IPS-18a (cell line): Measurements from ENCODE around the gene CSRP1.
"Not testable (repeated sequence)": the region's sequence is repeated elsewhere in the genome, so short reads cannot be mapped to it uniquely, and the experiment has no call there.

ENCODE experiments used
- H3K27ac ChIP-seq: one replicate; pipeline ENCODE4 v1.5.1; 2013; ENCODE audit warnings: low read length
- H3K27me3 ChIP-seq: one replicate; pipeline ENCODE4 v1.6.1; 2013; ENCODE audit warnings: mild to moderate bottlenecking, low read length; ENCODE audit not compliant: control insufficient read depth, insufficient read depth
- H3K36me3 ChIP-seq: one replicate; pipeline ENCODE4 v1.6.1; 2013; ENCODE audit warnings: low read depth, low read length; ENCODE audit not compliant: control insufficient read depth
- H3K4me1 ChIP-seq: one replicate; pipeline ENCODE4 v1.6.1; 2013; ENCODE audit warnings: low read depth, low read length; ENCODE audit not compliant: control insufficient read depth
- H3K4me3 ChIP-seq: one replicate; pipeline ENCODE4 v1.5.1; 2013; ENCODE audit warnings: low read length
- H3K9ac ChIP-seq: one replicate; pipeline ENCODE4 v1.6.1; 2013; ENCODE audit warnings: mild to moderate bottlenecking, low read length, moderate library complexity
- H3K9me3 ChIP-seq: one replicate; pipeline ENCODE4 v1.6.1; 2013; ENCODE audit warnings: low read depth, low read length; ENCODE audit not compliant: control insufficient read depth

CSRP1 gene

GRCh38 chr1:201479201-201479730, 27.7 kb downstream of the CSRP1 start:
- H3K36me3 ChIP-seq: no peaks in the 10 kb centered on the region
- no peaks in the 10 kb centered on the region for H3K9me3 ChIP-seq
- H3K27ac ChIP-seq: no peak overlapping the region
- H3K27me3 ChIP-seq: peaks cover 19% of the 10 kb centered on the region
- H3K4me3 ChIP-seq: no peak overlapping the region
- peaks cover 6% of the 10 kb centered on the region for H3K4me1 ChIP-seq
- no peak overlapping the region for H3K9ac ChIP-seq

- peaks cover 19% of the 10 kb centered on the region for H3K27me3 ChIP-seq
- not testable (repeated sequence) for H3K9me3 ChIP-seq, H3K27ac ChIP-seq, H3K4me3 ChIP-seq, H3K9ac ChIP-seq, H3K36me3 ChIP-seq, H3K4me1 ChIP-seq
Measured at GRCh38 chr1:201478666-201479065, 28.3 kb downstream of the CSRP1 start.

GRCh38 chr1:201476670-201477344, 30.1 kb downstream of the CSRP1 start:
- no peak overlapping the region for H3K9ac ChIP-seq
- H3K36me3 ChIP-seq: no peaks in the 10 kb centered on the region
- H3K4me3 ChIP-seq: no peak overlapping the region
- no peaks in the 10 kb centered on the region for H3K9me3 ChIP-seq
- H3K4me1 ChIP-seq: peaks cover 3% of the 10 kb centered on the region
- H3K27me3 ChIP-seq: peaks cover 19% of the 10 kb centered on the region
- no peak overlapping the region for H3K27ac ChIP-seq

GRCh38 chr1:201475915-201476669, 30.8 kb downstream of the CSRP1 start:
- H3K9ac ChIP-seq: no peak overlapping the region
- no peaks in the 10 kb centered on the region for H3K36me3 ChIP-seq
- no peaks in the 10 kb centered on the region for H3K9me3 ChIP-seq
- H3K4me3 ChIP-seq: no peak overlapping the region
- H3K27me3 ChIP-seq: peaks cover 19% of the 10 kb centered on the region
- peaks cover 3% of the 10 kb centered on the region for H3K4me1 ChIP-seq
- H3K27ac ChIP-seq: no peak overlapping the region

GRCh38 chr1:201475130-201475529, 31.8 kb downstream of the CSRP1 start:
- Histone ChIP-seq H3K9me3 (no peaks in the 10 kb centered on the region), H3K4me3 (no peak overlapping the region), H3K27me3 (peaks cover 23% of the 10 kb centered on the region), H3K36me3 (no peaks in the 10 kb centered on the region), H3K9ac (no peak overlapping the region), H3K27ac (no peak overlapping the region), H3K4me1 (peaks cover 1% of the 10 kb centered on the region)

- Histone ChIP-seq H3K27me3 (peaks cover 36% of the 10 kb centered on the region), H3K36me3 (no peaks in the 10 kb centered on the region), H3K9me3 (no peaks in the 10 kb centered on the region), H3K27ac (no peak overlapping the region), H3K9ac (no peak overlapping the region), H3K4me1 (no peaks in the 10 kb centered on the region), H3K4me3 (no peak overlapping the region)
Measured at GRCh38 chr1:201473296-201473695, 33.6 kb downstream of the CSRP1 start.

- peaks cover 44% of the 10 kb centered on the region for H3K27me3 ChIP-seq
- H3K4me1 ChIP-seq, H3K9me3 ChIP-seq, H3K4me3 ChIP-seq, H3K9ac ChIP-seq, H3K36me3 ChIP-seq, H3K27ac ChIP-seq: not testable (repeated sequence)
Measured at GRCh38 chr1:201472321-201472720, 34.6 kb downstream of the CSRP1 start.

- Histone ChIP-seq H3K9me3 (no peaks in the 10 kb centered on the region), H3K4me3 (no peak overlapping the region), H3K27me3 (peaks cover 44% of the 10 kb centered on the region), H3K27ac (no peak overlapping the region), H3K9ac (no peak overlapping the region), H3K4me1 (no peaks in the 10 kb centered on the region), H3K36me3 (no peaks in the 10 kb centered on the region)
Measured at GRCh38 chr1:201471772-201472171, 35.2 kb downstream of the CSRP1 start.

GRCh38 chr1:201470581-201470980, 36.3 kb downstream of the CSRP1 start:
- Histone ChIP-seq H3K27me3 (peaks cover 44% of the 10 kb centered on the region), H3K4me1 (no peaks in the 10 kb centered on the region), H3K9ac (no peak overlapping the region), H3K4me3 (no peak overlapping the region), H3K36me3 (no peaks in the 10 kb centered on the region), H3K9me3 (no peaks in the 10 kb centered on the region), H3K27ac (no peak overlapping the region)

GRCh38 chr1:201469645-201470074, 37.3 kb downstream of the CSRP1 start:
- Histone ChIP-seq H3K27me3 (peaks cover 44% of the 10 kb centered on the region), H3K36me3 (peaks cover 6% of the 10 kb centered on the region), H3K27ac (no peak overlapping the region), H3K9ac (peak overlapping the region; percentile 42), H3K4me1 (no peaks in the 10 kb centered on the region), H3K4me3 (peak overlapping the region; percentile 73), H3K9me3 (no peaks in the 10 kb centered on the region)

- H3K4me3 ChIP-seq: peak within 1 kb of the TSS; percentile 73
- H3K9ac ChIP-seq: peak within 1 kb of the TSS; percentile 42
- peaks cover 6% of the 10 kb centered on the region for H3K36me3 ChIP-seq
- no peak within 1 kb of the TSS for H3K27ac ChIP-seq
- no peaks in the 10 kb centered on the region for H3K4me1 ChIP-seq
- no peaks in the 10 kb centered on the region for H3K9me3 ChIP-seq
- H3K27me3 ChIP-seq: peaks cover 44% of the 10 kb centered on the region
Measured at GRCh38 chr1:201468844-201469644, 37.9 kb downstream of the CSRP1 start, which contains the start of gene PHLDA3. Gene PHLDA3, minus strand, starts transcription at chr1:201469188. Its CDS starts 402 bp downstream, at chr1:201468786.
